Gastroesophageal sphincter (tissue), 3 donors: ENCODE data around the gene RPS6KB2.

Experiments
- CTCF ChIP-seq, 4 experiments: fragments of 200-600 bp in 2 of 4; fragments of 450-650 bp in 2 of 4; sonication (generic) in 1 of 4; IDR thresholded peaks; one replicate each; pipeline ENCODE4 v1.5.1; 2017 to 2019; ENCODE audit warnings: antibody characterized with exemption in 4 of 4, mild to moderate bottlenecking in 2 of 4, moderate library complexity in 2 of 4
- POLR2A ChIP-seq, 2 donors: fragments of 450-650 bp; IDR thresholded peaks; one replicate each; pipeline ENCODE4 v1.6.1; 2017; ENCODE audit warnings: antibody characterized with exemption in 2 of 2, mild to moderate bottlenecking in 2 of 2, moderate library complexity in 1 of 2

GRCh38 chr11:67484847-67485311 is 56.6 kb downstream of the RPS6KB2 start:
- TF ChIP-seq CTCF (IDR thresholded peaks at IDR 0.05): no peak
- no peak for TF ChIP-seq POLR2A (IDR thresholded peaks at IDR 0.05)
